Inferior parietal cortex (tissue), 1 donor: ENCODE measurements around the gene ADAMTS14.
"Not testable (repeated sequence)": the region's sequence is repeated elsewhere in the genome, so short reads cannot be mapped to it uniquely, and the experiment has no call there.

ENCODE experiments used
- DNase-seq: peaks from one replicate; pipeline ENCODE4 v3.0.0-alpha.2; 2016; ENCODE audit errors: extremely low spot score

Gene ADAMTS14

DNA sequence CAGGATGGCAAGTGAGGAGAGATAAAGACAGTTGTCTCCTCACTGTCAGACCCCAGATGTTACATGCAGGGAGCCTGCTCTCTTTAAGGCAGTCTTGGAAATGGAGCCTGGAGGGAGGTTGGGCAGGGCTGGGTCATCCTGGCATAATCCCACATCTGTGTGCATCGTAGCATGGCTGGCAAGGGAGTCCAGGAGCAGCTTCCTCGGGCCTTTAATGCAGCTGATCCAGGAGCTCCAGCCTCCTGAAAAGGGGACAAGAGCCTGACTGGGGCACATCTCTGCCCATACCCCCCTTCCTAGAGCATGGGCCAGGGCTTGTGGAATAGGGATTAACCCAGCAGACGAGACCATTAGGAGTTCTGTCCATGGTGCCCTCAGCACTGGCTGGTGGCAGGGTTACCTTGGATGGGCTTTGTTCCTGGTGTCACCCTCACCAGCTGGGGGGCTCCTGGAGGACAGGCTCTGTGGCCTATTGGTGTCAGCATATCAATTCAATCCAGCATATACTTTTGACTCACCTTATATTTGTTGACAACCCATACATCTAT is 77.9 kb downstream of the ADAMTS14 start:
- no peak for DNase-seq

DNA sequence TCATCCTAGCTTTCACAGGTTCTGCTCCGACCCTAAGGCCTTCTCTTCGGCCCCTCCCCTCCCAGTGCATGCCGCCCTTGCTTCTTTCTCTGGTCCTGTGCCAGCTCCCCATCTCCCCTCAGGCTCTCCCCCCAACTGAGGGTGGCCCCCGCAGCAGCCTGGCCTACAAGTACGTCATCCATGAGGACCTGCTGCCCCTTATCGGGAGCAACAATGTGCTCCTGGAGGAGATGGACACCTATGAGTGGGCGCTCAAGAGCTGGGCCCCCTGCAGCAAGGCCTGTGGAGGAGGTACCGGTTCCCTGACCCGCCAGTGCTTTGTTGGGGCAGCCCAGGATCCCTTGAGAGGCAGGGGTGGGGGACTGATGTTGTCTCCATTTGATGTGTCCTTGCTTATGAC is 79.0 kb downstream of the ADAMTS14 start:
- DNase-seq, result no peak

DNA sequence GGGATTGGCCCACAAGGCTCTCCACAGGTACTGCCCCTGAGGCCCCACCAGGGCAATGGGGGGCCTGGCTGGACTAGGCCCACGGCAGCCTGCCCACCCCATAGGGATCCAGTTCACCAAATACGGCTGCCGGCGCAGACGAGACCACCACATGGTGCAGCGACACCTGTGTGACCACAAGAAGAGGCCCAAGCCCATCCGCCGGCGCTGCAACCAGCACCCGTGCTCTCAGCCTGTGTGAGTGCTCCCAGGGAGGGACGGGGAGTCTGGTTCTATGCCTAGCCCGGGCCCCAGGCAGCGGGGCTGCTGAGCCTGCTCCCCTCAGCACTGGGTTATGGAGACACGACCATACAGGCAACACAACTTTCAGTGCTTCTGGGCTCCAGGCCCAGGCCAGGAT is 79.7 kb downstream of the ADAMTS14 start:
- DNase-seq, result no peak

DNA sequence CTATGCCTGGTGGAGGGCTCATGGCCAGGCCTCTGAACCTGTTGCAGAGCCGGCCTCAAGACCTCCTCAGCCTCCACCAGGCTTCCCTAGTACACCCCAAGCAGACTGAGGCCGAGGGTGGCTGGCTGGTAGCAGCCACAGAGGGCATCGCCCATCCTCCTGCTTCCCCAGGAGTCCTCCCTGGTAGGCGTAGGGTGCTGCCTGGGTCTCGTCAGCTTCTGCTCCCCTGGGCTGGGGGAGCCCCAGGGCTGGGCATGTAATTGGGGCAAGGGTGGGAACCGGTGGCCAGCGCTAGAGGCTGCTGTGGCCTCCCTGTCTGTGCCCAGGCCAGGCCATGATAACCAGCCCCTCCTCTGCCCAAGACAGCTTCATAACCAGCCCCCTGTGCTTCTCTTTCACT is 80.3 kb downstream of the ADAMTS14 start:
- no peak for DNase-seq

DNA sequence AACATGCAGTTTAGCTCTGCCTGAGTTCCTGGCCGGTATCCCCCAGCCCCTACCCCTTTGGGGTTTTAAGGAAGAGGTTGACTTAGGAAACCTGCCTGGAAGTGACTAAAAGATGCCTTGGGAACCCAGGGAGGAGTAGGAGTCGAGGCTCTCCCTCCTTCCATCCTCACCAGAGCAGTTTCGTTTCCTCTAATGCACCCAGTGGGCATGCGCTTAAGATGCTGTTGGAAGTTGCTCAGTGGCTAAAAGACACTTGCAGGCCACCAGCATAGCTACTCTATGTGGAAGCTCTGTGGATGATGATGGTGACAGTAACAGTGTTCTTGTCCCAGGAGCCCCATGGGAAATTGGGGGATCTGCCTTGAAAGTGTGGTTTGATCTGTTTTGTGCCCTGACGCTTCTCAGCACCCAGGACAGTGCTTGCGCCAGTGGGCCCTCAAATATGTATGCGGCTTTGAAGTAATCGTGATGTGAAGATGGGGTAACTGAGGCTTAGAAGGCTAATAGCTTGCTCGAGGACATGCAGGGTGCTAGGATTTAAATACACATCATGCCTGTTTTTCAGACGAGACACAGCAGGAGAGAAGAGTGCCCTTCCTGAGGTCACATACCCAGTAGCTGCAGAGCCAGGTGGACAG is 80.8 kb downstream of the ADAMTS14 start:
- no peak for DNase-seq

DNA sequence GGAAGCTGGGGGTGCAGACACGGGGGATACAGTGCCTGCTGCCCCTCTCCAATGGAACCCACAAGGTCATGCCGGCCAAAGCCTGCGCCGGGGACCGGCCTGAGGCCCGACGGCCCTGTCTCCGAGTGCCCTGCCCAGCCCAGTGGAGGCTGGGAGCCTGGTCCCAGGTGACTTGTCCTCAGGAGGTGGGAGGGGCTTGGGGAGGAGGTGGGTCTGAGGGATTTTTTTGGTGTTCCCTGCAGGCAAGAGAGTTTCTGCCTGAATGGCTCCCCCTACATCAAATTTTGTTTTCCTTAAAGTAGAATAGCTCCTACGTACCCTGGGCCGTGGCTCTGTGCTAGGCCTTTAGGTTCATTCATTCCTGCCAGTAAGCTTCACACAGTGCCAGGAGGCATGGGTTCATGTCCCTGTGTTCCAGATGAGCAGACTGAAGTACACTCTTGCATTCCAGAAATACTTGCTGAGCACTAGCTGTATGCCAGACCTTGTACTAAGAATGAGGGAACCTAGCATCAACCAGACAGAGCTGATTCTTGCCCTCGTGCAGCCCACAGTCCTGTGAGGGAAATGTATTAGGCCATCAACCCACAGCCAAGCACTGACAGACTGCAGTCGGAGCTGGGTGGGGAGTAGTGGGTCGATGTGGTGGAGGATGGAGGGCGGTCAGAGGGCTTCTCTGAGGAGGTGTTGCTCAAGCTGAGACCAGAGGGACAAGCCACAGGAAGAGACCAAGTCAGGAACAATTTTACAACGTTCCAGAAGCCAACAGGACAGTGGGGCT is 81.7 kb downstream of the ADAMTS14 start:
- no peak for DNase-seq

DNA sequence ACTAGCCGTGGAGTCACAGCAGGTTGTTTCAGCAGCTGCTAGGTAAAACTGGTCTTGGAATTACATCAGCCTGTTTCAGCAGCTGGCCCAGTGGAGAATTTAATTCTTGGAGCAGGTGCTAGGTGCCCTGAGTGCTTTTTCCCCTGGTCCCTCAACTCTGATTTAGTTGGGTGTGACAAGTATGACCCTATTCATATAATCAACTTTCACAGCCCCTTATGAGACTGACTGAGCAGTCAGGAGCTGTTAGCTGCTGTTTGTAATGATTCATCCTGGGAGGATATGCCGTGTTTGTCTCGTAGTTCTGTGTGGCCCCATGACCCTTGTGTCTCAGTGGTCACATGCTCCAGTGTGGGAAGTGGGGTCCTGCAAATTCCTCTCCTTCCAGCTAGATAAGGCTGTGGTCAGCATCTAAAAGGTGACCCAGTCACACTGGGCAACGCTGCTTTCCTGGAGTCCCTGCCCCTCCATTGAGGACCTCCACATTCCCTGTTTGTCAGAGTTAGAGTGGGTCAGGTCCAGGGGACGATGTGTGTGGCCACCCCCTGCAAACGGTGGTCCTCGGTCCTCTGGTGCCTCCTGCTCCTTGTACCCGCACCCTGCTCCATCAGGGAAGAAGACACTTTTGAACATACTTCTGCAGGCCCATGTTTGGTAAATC is 84.5 kb downstream of the ADAMTS14 start:
- DNase-seq, result no peak

DNA sequence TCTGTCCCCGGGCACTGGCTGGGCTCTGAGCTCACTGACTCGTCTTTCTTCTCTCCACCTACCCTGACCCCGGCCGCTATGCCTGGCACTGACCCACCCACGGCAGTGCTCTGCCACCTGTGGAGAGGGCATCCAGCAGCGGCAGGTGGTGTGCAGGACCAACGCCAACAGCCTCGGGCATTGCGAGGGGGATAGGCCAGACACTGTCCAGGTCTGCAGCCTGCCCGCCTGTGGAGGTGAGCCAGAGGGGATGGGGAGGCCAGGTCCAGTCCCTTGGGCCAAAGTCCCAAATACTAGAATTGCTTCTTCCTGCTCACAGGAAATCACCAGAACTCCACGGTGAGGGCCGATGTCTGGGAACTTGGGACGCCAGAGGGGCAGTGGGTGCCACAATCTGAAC is 85.5 kb downstream of the ADAMTS14 start:
- no peak for DNase-seq

DNA sequence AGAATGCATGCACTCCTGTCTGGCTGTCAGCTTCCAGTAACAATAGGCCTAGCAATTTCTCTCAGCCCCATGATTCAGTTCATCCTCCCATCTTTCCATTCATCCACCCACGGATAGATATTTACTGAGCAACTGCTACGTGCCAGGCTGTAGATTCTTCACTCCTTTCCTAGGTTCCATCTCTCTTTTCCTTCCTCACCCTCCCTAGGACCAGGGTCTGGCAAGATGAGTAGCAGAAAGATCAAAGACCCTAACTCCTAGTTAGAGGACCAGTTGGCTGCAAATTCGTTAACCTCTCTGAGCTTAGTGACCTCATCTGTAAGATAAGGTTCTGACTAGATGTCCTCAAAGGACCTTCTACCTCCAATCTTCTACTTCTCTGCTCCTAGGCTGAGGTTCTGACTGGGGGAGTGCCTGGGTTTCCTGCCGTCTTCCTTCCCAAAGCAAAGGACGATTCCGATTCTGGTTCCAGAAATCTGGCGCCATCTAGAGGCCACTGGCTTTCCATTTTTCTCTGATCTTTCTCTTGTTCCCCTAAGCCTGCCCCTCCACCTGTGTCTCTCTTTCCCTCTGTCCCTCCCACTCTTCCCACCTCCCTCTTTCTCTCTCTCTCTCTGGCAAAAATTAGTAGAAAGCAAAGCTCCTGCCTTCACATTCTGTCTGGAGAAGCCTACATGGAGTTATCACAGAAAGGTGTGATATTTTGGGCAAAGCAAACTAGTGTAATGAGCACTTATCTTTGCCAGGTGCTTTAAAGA is 86.6 kb downstream of the ADAMTS14 start:
- DNase-seq, result peak; percentile 96

DNA sequence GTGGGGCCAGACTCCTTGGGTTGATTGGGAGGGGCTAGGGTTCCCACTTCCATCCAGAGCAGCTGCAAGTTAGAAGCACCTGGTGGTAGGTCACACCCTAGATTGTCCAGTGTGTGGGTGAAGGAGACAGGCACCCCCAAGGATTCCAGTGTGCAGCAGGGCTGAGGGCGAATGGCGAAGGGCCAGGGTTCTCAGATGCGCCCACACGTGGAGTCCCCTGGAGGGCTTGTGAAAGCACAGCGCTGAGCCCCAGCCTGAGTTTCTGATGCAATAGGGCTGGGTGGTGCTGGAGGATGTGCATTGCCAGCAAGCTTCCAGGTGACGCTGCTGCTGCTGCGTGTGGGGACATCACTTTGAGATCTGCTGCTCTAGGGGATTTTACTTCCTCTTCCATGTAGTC is 87.5 kb downstream of the ADAMTS14 start:
- no peak for DNase-seq

DNA sequence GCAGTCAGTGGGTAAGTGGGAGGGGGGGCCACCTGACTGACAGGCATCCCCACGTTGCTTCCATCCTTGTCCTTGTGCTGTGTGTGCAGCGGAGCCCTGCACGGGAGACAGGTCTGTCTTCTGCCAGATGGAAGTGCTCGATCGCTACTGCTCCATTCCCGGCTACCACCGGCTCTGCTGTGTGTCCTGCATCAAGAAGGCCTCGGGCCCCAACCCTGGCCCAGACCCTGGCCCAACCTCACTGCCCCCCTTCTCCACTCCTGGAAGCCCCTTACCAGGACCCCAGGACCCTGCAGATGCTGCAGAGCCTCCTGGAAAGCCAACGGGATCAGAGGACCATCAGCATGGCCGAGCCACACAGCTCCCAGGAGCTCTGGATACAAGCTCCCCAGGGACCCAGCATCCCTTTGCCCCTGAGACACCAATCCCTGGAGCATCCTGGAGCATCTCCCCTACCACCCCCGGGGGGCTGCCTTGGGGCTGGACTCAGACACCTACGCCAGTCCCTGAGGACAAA is 88.0 kb downstream of the ADAMTS14 start:
- no peak for DNase-seq

DNA sequence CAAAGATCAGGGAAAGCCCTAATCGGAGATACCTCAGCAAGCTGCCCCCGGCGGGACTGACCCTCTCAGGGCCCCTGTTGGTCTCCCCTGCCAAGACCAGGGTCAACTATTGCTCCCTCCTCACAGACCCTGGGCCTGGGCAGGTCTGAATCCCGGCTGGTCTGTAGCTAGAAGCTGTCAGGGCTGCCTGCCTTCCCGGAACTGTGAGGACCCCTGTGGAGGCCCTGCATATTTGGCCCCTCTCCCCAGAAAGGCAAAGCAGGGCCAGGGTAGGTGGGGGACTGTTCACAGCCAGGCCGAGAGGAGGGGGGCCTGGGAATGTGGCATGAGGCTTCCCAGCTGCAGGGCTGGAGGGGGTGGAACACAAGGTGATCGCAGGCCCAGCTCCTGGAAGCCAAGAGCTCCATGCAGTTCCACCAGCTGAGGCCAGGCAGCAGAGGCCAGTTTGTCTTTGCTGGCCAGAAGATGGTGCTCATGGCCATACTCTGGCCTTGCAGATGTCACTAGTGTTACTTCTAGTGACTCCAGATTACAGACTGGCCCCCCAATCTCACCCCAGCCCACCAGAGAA is 88.8 kb downstream of the ADAMTS14 start:
- peak; percentile 15 for DNase-seq

DNA sequence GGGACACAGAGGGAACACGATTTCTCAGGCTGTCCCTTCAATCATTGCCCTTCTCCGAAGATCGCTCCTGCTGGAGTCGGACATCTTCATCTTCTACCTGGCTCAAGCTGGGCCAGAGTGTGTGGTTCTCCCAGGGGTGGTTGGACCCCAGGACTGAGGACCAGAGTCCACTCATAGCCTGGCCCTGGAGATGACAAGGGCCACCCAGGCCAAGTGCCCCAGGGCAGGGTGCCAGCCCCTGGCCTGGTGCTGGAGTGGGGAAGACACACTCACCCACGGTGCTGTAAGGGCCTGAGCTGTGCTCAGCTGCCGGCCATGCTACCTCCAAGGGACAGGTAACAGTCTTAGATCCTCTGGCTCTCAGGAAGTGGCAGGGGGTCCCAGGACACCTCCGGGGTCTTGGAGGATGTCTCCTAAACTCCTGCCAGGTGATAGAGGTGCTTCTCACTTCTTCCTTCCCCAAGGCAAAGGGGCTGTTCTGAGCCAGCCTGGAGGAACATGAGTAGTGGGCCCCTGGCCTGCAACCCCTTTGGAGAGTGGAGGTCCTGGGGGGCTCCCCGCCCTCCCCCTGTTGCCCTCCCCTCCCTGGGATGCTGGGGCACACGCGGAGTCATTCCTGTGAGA is 89.5 kb downstream of the ADAMTS14 start:
- DNase-seq, result no peak

DNA sequence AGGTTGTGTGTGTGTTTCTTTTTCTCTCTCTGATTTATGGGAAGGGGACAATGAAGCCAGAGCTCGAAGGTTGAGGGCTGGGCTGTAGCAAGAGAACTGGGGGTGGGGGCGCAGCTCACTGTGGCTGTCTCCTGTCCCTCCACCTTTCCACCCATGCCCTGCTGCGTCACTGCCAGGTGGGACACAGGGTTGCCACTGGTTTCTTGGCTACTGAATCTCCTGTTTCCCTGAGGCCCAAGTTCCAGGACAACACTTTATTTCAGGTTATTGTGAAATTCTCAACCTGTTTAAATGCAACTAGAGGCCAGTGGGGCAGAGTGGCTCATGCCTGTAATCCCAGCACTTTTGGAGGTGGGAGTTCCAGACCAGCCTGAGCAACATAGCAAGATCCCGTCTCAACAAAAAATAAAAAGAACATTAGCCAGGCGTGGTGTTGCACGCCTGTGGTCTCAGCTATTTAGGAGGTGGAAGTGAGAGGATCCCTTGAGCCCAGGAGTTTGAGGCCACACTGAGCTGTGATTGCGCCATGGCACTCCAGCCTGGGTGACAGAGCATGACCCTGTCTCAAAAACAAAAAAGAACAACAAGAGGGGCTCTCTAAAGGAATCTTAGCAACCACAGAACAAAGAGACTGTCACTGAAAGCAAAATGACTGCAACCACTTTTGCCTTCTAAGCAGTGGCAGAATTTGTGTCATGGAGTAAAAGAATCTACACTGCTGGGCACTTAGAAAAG is 90.3 kb downstream of the ADAMTS14 start:
- DNase-seq, result no peak

DNA sequence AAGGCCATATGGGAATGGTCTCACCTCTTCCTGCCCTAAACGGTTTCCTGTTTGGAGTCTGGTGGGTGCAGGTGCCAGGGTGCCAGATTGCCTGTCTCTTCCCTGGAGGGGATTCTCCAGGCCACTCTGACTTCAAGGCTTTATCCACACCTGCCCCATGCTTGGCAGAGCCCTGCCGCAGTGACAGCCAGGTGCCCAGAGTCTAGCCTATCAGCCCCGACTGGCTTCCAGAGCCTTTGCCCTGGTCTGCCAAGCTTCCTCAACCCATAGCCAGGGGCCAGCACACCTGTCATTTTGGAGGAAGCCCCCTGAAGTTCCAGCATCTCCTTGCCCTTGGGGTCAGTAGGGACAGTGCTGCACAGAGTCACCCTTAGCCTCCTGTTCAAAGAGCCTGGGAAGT is 91.3 kb downstream of the ADAMTS14 start:
- DNase-seq, result no peak

DNA sequence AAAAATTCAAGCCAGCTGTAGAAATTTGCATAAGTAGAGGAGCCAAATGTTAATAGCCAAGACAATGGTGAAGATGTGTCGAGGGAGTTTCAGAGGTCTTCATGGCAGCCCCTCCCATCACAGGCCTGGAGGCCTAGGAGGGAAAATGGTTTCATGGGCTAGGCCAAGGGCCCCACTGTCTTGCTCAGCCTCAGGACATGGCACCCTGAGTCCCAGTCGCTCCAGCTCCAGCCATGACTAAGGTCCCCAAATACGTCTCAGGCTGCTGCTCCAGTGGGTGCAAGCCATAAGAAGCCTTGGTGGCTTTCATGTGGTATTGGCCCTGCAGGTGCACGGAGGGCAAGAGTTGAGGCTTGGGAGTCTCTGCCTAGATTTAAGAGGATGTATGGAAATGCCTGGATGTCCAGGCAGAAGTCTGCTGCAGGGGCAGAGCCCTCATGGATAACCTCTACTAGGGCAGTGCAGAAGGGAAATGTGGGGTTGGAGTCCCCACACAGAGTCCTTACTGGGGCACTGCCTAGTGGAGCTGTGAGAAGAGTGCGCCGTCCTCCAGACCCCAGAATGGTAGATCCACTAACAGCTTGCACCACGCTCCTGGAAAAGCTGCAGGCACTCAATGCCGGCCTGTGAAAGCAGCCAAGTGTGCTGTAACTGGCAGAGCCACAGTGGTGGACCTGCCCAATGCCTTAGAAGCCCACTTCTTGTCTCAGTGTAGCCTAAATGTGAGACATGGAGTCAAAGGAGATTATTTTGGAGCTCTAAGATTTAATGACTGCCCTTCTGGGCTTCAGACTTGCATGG is 93.7 kb downstream of the ADAMTS14 start:
- no peak for DNase-seq

DNA sequence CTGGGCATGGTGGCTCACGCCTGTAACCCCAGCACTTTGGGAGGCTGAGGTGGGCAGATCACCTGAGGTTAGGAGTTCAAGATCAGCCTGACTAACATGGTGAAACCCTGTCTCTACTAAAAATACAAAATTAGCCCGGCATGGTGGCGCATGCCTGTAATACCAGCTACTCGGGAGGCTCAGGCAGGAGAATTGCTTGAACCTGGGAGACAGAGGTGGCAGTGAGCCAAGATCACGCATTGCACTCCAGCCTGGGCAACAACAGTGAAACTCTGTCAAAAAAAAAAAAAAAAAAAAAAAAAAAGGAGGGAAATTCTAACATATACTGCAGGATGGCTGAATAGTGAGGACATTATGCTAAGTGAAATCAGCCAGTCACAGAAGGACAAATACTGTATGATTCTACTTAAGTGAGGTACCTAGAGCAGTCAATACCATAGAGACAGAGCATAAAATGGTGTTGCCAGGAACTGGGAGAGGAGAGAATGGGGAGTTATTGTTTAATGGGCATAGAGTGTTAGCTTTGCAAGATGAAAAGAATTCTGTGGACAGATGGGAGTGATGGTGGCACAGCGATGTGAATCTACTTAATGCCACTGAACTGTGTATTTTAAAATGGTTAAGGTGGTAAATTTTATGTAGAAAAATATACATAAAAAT is 95.8 kb downstream of the ADAMTS14 start:
- not testable (repeated sequence) for DNase-seq

DNA sequence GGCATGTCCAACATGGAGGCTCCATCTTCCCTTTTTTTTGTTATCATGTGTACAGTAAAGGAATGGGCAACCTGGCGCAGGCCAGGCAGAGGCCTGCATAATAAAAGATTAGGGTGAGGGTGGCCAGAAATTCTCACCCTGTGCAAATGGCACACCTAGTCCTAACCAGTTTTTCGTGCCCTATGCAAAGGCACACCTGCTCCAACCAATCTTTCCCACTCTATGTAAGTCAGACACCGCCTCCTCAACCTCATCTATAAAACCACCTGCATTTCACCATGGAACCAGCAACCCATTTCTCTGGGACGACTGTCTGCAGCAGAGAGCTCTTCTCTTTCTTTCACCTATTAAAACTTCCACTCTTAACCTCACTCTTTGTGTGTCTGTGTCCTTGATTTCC is 96.8 kb downstream of the ADAMTS14 start:
- no peak for DNase-seq

DNA sequence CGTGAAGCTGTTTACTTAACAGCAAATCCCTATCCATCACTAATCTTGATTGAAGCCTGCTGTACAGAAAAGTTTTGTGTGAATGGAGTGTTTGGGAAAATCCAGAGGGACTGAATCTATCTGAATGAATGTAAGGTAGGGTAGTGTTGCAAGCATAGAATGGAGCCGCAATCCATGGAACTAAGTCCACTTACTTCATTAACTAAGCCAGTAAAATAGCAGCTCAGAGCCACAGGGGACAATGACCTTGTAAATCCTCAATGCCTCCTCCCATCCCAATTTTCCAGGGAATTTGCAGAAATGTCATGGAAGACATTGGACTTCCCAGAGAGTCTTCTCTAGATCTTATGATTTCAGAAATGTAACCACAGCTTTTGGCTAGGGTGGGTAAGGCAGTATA is 97.7 kb downstream of the ADAMTS14 start:
- no peak for DNase-seq
